Cardiac ventricle fibroblast (primary cell): Measurements from ENCODE around the gene ERCC6L. TPM values are rescaled to one million over a fixed set of nuclear protein-coding genes. Genes with fewer than 3 reads are reported as not detected.

ENCODE experiments used
- total RNA-seq: library from RNA; depleted of rRNA; stranded (reverse); fragments of >200 nt; gene quantifications from 2 replicates; pipeline ENCODE4 v1.2.3, GENCODE V29; 2015

Gene ERCC6L, protein sequence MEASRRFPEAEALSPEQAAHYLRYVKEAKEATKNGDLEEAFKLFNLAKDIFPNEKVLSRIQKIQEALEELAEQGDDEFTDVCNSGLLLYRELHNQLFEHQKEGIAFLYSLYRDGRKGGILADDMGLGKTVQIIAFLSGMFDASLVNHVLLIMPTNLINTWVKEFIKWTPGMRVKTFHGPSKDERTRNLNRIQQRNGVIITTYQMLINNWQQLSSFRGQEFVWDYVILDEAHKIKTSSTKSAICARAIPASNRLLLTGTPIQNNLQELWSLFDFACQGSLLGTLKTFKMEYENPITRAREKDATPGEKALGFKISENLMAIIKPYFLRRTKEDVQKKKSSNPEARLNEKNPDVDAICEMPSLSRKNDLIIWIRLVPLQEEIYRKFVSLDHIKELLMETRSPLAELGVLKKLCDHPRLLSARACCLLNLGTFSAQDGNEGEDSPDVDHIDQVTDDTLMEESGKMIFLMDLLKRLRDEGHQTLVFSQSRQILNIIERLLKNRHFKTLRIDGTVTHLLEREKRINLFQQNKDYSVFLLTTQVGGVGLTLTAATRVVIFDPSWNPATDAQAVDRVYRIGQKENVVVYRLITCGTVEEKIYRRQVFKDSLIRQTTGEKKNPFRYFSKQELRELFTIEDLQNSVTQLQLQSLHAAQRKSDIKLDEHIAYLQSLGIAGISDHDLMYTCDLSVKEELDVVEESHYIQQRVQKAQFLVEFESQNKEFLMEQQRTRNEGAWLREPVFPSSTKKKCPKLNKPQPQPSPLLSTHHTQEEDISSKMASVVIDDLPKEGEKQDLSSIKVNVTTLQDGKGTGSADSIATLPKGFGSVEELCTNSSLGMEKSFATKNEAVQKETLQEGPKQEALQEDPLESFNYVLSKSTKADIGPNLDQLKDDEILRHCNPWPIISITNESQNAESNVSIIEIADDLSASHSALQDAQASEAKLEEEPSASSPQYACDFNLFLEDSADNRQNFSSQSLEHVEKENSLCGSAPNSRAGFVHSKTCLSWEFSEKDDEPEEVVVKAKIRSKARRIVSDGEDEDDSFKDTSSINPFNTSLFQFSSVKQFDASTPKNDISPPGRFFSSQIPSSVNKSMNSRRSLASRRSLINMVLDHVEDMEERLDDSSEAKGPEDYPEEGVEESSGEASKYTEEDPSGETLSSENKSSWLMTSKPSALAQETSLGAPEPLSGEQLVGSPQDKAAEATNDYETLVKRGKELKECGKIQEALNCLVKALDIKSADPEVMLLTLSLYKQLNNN
- 0.20 and 0.31 TPM in 2 replicates for total RNA-seq

DNA sequence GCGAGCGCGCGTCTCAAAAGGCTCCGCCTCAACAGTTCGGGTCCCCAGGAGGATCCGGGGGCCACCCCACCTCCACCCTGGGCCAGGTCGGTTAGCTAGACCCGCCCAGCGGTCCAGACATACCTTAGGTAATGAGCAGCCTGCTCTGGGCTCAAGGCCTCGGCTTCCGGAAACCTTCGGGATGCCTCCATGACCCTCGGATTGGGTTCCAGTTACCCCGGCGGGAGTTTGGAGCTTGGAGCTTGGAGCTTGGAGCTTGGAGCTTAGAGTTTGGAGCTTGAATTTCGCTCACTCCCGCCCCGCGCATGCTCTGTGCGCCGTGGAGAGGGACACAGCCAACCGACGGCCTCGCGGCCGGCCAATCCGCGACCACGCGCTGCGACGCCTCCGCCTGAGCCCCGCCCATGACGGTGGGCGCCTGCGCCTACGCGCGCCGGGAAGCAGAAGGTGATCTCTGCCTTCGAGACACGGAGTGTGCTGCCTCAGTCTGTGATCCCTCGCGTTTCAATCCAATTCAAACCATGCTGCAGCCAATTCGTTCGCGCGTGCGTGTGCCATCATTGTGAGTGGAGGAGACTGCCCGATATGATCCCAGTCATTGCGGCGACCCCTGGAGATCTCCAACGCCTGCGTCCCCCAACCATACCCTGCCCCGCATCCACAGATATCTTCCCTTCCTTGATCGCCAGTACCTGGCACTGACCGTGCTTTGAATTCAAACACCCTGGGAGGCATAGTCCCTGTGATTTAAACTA, at the start of gene ERCC6L:
Gene ERCC6L, minus strand, starts transcription at position 307 of the 755 bp plus-strand sequence. Its CDS starts 116 bp downstream, at position 191.

DNA sequence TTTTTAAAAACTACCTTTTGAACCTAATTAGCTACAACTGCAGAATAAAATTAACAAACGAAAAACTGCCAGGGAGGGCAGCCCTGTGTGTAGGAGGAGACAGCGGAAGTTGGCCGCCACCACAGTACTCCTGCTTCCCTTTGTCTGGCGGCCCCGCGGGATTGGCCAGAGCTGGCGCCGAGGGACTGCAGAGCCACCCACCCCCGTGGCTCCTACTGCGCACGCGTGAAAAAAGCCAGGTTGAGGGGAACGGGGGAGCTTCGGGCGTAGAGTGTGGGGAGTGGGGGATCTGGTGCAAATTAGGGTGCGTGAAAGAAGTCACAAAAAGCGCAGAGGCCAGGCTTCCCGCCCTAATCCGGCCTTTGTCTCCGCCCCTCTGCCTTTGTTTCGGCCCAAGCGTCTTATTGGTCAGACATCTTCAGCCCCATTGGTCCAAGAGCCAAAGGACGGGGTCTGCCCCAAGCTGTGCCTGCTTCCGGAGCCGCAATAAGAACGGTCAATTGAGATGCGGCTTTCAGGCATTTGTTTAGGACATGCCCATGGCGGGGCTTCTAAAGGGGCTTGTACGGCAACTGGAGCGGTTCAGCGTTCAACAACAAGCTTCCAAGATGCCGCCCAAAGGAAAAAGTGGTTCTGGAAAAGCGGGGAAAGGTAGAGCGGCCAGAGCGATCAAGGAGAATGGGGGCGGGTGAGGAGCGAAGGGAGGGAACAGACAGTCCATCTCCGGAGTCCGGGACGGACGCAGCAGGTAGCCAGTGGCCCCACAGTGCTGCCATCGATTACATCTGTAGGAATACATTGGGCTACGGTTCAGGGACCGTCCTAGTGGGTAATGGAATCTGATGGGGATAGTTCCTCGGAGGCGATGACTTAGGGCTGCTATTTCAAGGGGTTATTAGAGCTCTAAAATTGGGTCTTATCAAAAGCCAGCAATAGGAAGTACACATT, 57.4 kb downstream of the ERCC6L start, which contains the start of gene PIN4:
Gene PIN4, plus strand, starts transcription at position 580 of the 948 bp plus-strand sequence. Its CDS starts 29 bp downstream, at position 609.

Other genes with a start within 250 kb of the ERCC6L start
- 3.9 and 5.6 TPM in 2 replicates for gene RTL5, start 107.1 kb downstream of the ERCC6L start, total RNA-seq
- gene PIN4, start 57.3 kb downstream of the ERCC6L start, total RNA-seq = 7.6 and 8.3 TPM in 2 replicates
- 895 and 961 TPM in 2 replicates for gene RPS4X, start 38.2 kb upstream of the ERCC6L start, total RNA-seq
- gene CITED1, start 66.9 kb upstream of the ERCC6L start, total RNA-seq = not detected in 2 replicates